NCI-H2227 treated with DMSO at 0.1 percent for 48 hours (cell line): Measurements from ENCODE around the gene BABAM1.
A peak's percentile ranks its signal among the peaks of the same experiment; 100 is the strongest.

Source experiments
- DNase-seq: peaks from one replicate; lab custom pipeline; 2025; lab: John Stamatoyannopoulos, UW

Gene BABAM1

GRCh38 chr19:17303167-17303939, 36.1 kb downstream of the BABAM1 start, which contains the start of gene ABHD8:
ABHD8 (minus strand) TSS chr19:17303425; CDS start chr19:17301616, 1,809 bp downstream.
- DNase-seq, result peak; percentile 76

GRCh38 chr19:17303940-17304267, 36.7 kb downstream of the BABAM1 start:
- no peak for DNase-seq

- no peak for DNase-seq
Observed at GRCh38 chr19:17304386-17305215, 37.4 kb downstream of the BABAM1 start.

GRCh38 chr19:17305216-17305516, 37.9 kb downstream of the BABAM1 start:
- no peak for DNase-seq

- DNase-seq, result peak; percentile 97
Observed at GRCh38 chr19:17305517-17306284, 38.5 kb downstream of the BABAM1 start, which contains the start of gene MRPL34. MRPL34 (plus strand) TSS chr19:17305872; CDS start chr19:17305893, 21 bp downstream.

- no peak for DNase-seq
Observed at GRCh38 chr19:17306285-17306714, 39.1 kb downstream of the BABAM1 start.

- DNase-seq, result no peak
Observed at GRCh38 chr19:17307876-17308377, 40.7 kb downstream of the BABAM1 start.

GRCh38 chr19:17309198-17309964, 42.1 kb downstream of the BABAM1 start, which contains the start of gene DDA1:
DDA1 (plus strand) TSS chr19:17309563; CDS start chr19:17309655, 92 bp downstream.
- peak; percentile 94 for DNase-seq

- no peak for DNase-seq
Observed at GRCh38 chr19:17309965-17310461, 42.8 kb downstream of the BABAM1 start.

- no peak for DNase-seq
Observed at GRCh38 chr19:17311455-17312188, 44.4 kb downstream of the BABAM1 start.

- DNase-seq, result no peak
Observed at GRCh38 chr19:17312189-17313113, 45.2 kb downstream of the BABAM1 start.

GRCh38 chr19:17314007-17314593, 46.9 kb downstream of the BABAM1 start:
- no peak for DNase-seq

GRCh38 chr19:17318966-17319365, 51.7 kb downstream of the BABAM1 start:
- DNase-seq, result no peak

- DNase-seq, result no peak
Observed at GRCh38 chr19:17319473-17320238, 52.4 kb downstream of the BABAM1 start.

- DNase-seq, result no peak
Observed at GRCh38 chr19:17320435-17320834, 53.2 kb downstream of the BABAM1 start.

- no peak for DNase-seq
Observed at GRCh38 chr19:17321655-17322489, 54.6 kb downstream of the BABAM1 start.

- DNase-seq, result no peak
Observed at GRCh38 chr19:17322854-17323253, 55.6 kb downstream of the BABAM1 start.
